ENCODE measurements around the gene PPP2R5C. TPM values are rescaled to one million over a fixed set of nuclear protein-coding genes. Genes with fewer than 3 reads are reported as not detected.

Gene PPP2R5C
- total RNA-seq, 1 donor from 2014 or later, result 198 TPM

- no peaks in the 10 kb centered on the region for H3K27me3 ChIP-seq (ENCODE audit: low read depth)
- no peaks in the 10 kb centered on the region for H3K9me3 ChIP-seq (replicated peaks)
- H3K27ac ChIP-seq (replicated peaks), result peak overlapping the region; percentile 56
- intact Hi-C loops (cut with micrococcal nuclease), result no loop called here
- DNase-seq, result no peak
- no peak overlapping the region for H3K4me3 ChIP-seq
- H3K36me3 ChIP-seq, result no peaks in the 10 kb centered on the region
- peaks cover 95% of the 10 kb centered on the region for H3K4me1 ChIP-seq
- TF ChIP-seq CTCF (IDR thresholded peaks at IDR 0.05; ENCODE audit: borderline replicate concordance), result no peak
These were observed 110.8 kb downstream of the PPP2R5C start for GRCh38 chr14:101872346-101872745.

- Histone ChIP-seq H3K4me1 (peaks cover 95% of the 10 kb centered on the region), H3K9me3 (replicated peaks) (no peaks in the 10 kb centered on the region), H3K27ac (replicated peaks) (peak overlapping the region; percentile 56), H3K27me3 (ENCODE audit: low read depth) (no peaks in the 10 kb centered on the region), H3K4me3 (no peak overlapping the region), H3K36me3 (no peaks in the 10 kb centered on the region)
- TF ChIP-seq CTCF (IDR thresholded peaks at IDR 0.05; ENCODE audit: borderline replicate concordance), result no peak
- intact Hi-C loops (cut with micrococcal nuclease), result no loop called here
- DNase-seq, result no peak
These were observed 111.7 kb downstream of the PPP2R5C start for GRCh38 chr14:101873076-101873825.

GRCh38 chr14:101873991-101874390 lies 112.5 kb downstream of the PPP2R5C start:
- no peaks in the 10 kb centered on the region for H3K27me3 ChIP-seq (ENCODE audit: low read depth)
- H3K4me3 ChIP-seq, result no peak overlapping the region
- H3K27ac ChIP-seq (replicated peaks), result peak overlapping the region; percentile 56
- H3K4me1 ChIP-seq, result peaks cover 95% of the 10 kb centered on the region
- intact Hi-C loops (cut with micrococcal nuclease), result no loop called here
- H3K36me3 ChIP-seq, result no peaks in the 10 kb centered on the region
- no peaks in the 10 kb centered on the region for H3K9me3 ChIP-seq (replicated peaks)
- DNase-seq, result no peak
- TF ChIP-seq CTCF (IDR thresholded peaks at IDR 0.05; ENCODE audit: borderline replicate concordance), result no peak

- intact Hi-C loops (cut with micrococcal nuclease), result no loop called here
- H3K27me3 ChIP-seq (ENCODE audit: low read depth), result no peaks in the 10 kb centered on the region
- peak overlapping the region; percentile 87 for H3K27ac ChIP-seq (replicated peaks)
- DNase-seq, result no peak
- no peak for TF ChIP-seq CTCF (IDR thresholded peaks at IDR 0.05; ENCODE audit: borderline replicate concordance)
- H3K4me3 ChIP-seq, result no peak overlapping the region
- H3K4me1 ChIP-seq, result peaks cover 94% of the 10 kb centered on the region
- no peaks in the 10 kb centered on the region for H3K36me3 ChIP-seq
- no peaks in the 10 kb centered on the region for H3K9me3 ChIP-seq (replicated peaks)
These were observed 113.7 kb downstream of the PPP2R5C start for GRCh38 chr14:101875041-101875726.

- peak overlapping the region; percentile 87 for H3K27ac ChIP-seq (replicated peaks)
- no peak for DNase-seq
- peak overlapping the region; percentile 23 for H3K4me3 ChIP-seq
- no peaks in the 10 kb centered on the region for H3K27me3 ChIP-seq (ENCODE audit: low read depth)
- TF ChIP-seq CTCF (IDR thresholded peaks at IDR 0.05; ENCODE audit: borderline replicate concordance), result no peak
- no peaks in the 10 kb centered on the region for H3K36me3 ChIP-seq
- no peaks in the 10 kb centered on the region for H3K9me3 ChIP-seq (replicated peaks)
- intact Hi-C loops (cut with micrococcal nuclease), result no loop called here
- peaks cover 87% of the 10 kb centered on the region for H3K4me1 ChIP-seq
These were observed 114.4 kb downstream of the PPP2R5C start for GRCh38 chr14:101875727-101876554.

All from left ventricle myocardium inferior (tissue), 1 donor.